Caco-2 (cell line): Measurements from ENCODE around the gene TMEM131L. TPM values are rescaled to one million over a fixed set of nuclear protein-coding genes. Genes with fewer than 3 reads are reported as not detected.
A peak's percentile ranks its signal among the peaks of the same experiment; 100 is the strongest.
"Not testable (repeated sequence)": the region's sequence is repeated elsewhere in the genome, so short reads cannot be mapped to it uniquely, and the experiment has no call there.

Experiments
- BruUV-seq: library from RNA; stranded (reverse); fragments of 400-500 nt; replicated peaks from 2 replicates; lab custom pipeline; 2021; lab: Mats Ljungman, UMichigan
- CTCF ChIA-PET: fragments of 300-600 bp; sonication (Branson Sonifier 250); formaldehyde crosslinking; loops from one replicate; lab custom pipeline; 2022; ENCODE audit warnings: antibody characterized with exemption; lab: Charles Lee
- POLR2A ChIA-PET: fragments of 300-600 bp; sonication (Branson Sonifier 250); formaldehyde crosslinking; loops from one replicate; lab custom pipeline; 2022; ENCODE audit warnings: antibody characterized with exemption; lab: Charles Lee
- DNase-seq, 2 experiments: peaks; one replicate each; pipeline versions ENCODE4 v3.0.0 to v3.0.0-alpha.2; 2020 to 2022
- H3K27me3 ChIP-seq: replicated peaks from 2 replicates; pipeline ENCODE4 v1.6.0; 2011; ENCODE audit warnings: low read length; ENCODE audit not compliant: control insufficient read depth, insufficient read depth
- H3K36me3 ChIP-seq: 2 replicates; pipeline ENCODE4 v1.5.1; 2011; ENCODE audit warnings: low read length; ENCODE audit not compliant: control insufficient read depth, insufficient read depth
- H3K4me1 ChIP-seq: fragments of 250-450 bp; sonication (Bioruptor Pico); 2 replicates; pipeline ENCODE4 v1.5.1; 2020; ENCODE audit warnings: mild to moderate bottlenecking
- H3K4me3 ChIP-seq: 2 replicates; pipeline ENCODE4 v1.5.1; 2011; ENCODE audit warnings: low read depth, mild to moderate bottlenecking, control low read depth, low read length
- H3K9me3 ChIP-seq: fragments of 250-450 bp; sonication (Bioruptor Pico); 2 replicates; pipeline ENCODE4 v1.5.1; 2020; ENCODE audit warnings: mild to moderate bottlenecking, moderate library complexity
- H3K27ac Mint-ChIP-seq: one replicate; pipeline ENCODE4 v1.8.0; 2022; ENCODE audit warnings: mixed read lengths; ENCODE audit not compliant: unreplicated experiment
- H3K27me3 Mint-ChIP-seq: one replicate; pipeline ENCODE4 v1.8.0; 2022; ENCODE audit warnings: mixed read lengths; ENCODE audit not compliant: insufficient read depth, unreplicated experiment
- H3K36me3 Mint-ChIP-seq: one replicate; pipeline ENCODE4 v1.8.0; 2022; ENCODE audit warnings: mild to moderate bottlenecking, mixed read lengths; ENCODE audit not compliant: insufficient read depth, unreplicated experiment
- H3K4me1 Mint-ChIP-seq: one replicate; pipeline ENCODE4 v1.8.0; 2022; ENCODE audit warnings: low read depth, mixed read lengths; ENCODE audit not compliant: unreplicated experiment
- H3K4me3 Mint-ChIP-seq: one replicate; pipeline ENCODE4 v1.8.0; 2022; ENCODE audit warnings: mild to moderate bottlenecking, moderate library complexity, mixed read lengths; ENCODE audit not compliant: unreplicated experiment
- H3K9me3 Mint-ChIP-seq: one replicate; pipeline ENCODE4 v1.8.0; 2022; ENCODE audit warnings: mixed read lengths; ENCODE audit not compliant: unreplicated experiment
- intact Hi-C: fragments of 100-400 bp; cut with micrococcal nuclease; formaldehyde crosslinking; loops from one replicate; pipeline ENCODE4 v1.10.0; 2022; ENCODE audit not compliant: unreplicated experiment
- total RNA-seq: library from RNA; stranded (reverse); gene quantifications from 2 replicates; pipeline ENCODE4 v1.2.3, GENCODE V29; 2022
- TF ChIP-seq, protein P1 (sequence below), 2 experiments: fragments of 200-600 bp in 1 of 2; IDR thresholded peaks; 1 replicate in 1 of 2; 2 replicates in 1 of 2; pipeline versions ENCODE4 v1.5.1 to v1.8.0; 2011 to 2022; ENCODE audit warnings: antibody characterized with exemption in 1 of 2, control low read depth in 1 of 2, inconsistent platforms in 1 of 2, low read depth in 1 of 2, low read length in 1 of 2, mild to moderate bottlenecking in 1 of 2, moderate library complexity in 1 of 2; ENCODE audit not compliant: insufficient read depth in 1 of 2, severe bottlenecking in 1 of 2, unreplicated experiment in 1 of 2

Gene TMEM131L
- total RNA-seq, 1 experiment from 2014 or later = 20.8 TPM

GRCh38 chr4:153452658-153453378 lies 13.3 kb upstream of the TMEM131L start:
- CTCF ChIA-PET = interaction anchor here (1.3 kb wide), 1 partner anchor 12 kb away, joined by 4 read pairs; no protein-coding TSS in a partner anchor
- H3K4me1 Mint-ChIP-seq = no peaks in the 10 kb centered on the region

GRCh38 chr4:153453402-153453801 lies 12.8 kb upstream of the TMEM131L start:
- H3K4me3 ChIP-seq = no peak overlapping the region
- no peaks in the 10 kb centered on the region for H3K27me3 ChIP-seq
- Mint-ChIP-seq H3K4me1 (no peaks in the 10 kb centered on the region), H3K9me3 (no peaks in the 10 kb centered on the region), H3K27me3 (no peaks in the 10 kb centered on the region), H3K27ac (no peak overlapping the region), H3K4me3 (no peak overlapping the region), H3K36me3 (no peaks in the 10 kb centered on the region)
- DNase-seq = no peak
- ChIA-PET POLR2A (no interaction called here), CTCF (interaction anchor here (1.3 kb wide), 1 partner anchor 11 kb away, joined by 4 read pairs; no protein-coding TSS in a partner anchor)
- no peaks in the 10 kb centered on the region for H3K9me3 ChIP-seq
- BruUV-seq = no TSS peak
- intact Hi-C loops = no loop called here
- H3K36me3 ChIP-seq = no peaks in the 10 kb centered on the region
- TF ChIP-seq, protein P1, sequence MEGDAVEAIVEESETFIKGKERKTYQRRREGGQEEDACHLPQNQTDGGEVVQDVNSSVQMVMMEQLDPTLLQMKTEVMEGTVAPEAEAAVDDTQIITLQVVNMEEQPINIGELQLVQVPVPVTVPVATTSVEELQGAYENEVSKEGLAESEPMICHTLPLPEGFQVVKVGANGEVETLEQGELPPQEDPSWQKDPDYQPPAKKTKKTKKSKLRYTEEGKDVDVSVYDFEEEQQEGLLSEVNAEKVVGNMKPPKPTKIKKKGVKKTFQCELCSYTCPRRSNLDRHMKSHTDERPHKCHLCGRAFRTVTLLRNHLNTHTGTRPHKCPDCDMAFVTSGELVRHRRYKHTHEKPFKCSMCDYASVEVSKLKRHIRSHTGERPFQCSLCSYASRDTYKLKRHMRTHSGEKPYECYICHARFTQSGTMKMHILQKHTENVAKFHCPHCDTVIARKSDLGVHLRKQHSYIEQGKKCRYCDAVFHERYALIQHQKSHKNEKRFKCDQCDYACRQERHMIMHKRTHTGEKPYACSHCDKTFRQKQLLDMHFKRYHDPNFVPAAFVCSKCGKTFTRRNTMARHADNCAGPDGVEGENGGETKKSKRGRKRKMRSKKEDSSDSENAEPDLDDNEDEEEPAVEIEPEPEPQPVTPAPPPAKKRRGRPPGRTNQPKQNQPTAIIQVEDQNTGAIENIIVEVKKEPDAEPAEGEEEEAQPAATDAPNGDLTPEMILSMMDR (IDR thresholded peaks at IDR 0.05; ENCODE audit: insufficient read depth in 1 of 2, low read depth in 1 of 2, low read length in 1 of 2, severe bottlenecking in 1 of 2, unreplicated experiment in 1 of 2) = no peak
- H3K4me1 ChIP-seq = no peaks in the 10 kb centered on the region

More at GRCh38 chr4:153452658-153453378, 13.3 kb upstream of the TMEM131L start:
- Histone ChIP-seq H3K36me3 (no peaks in the 10 kb centered on the region), H3K4me1 (no peaks in the 10 kb centered on the region), H3K27me3 (no peaks in the 10 kb centered on the region), H3K9me3 (no peaks in the 10 kb centered on the region), H3K4me3 (no peak overlapping the region)
- Mint-ChIP-seq H3K36me3 (no peaks in the 10 kb centered on the region), H3K4me3 (no peak overlapping the region), H3K27ac (peak overlapping the region; percentile 53), H3K9me3 (no peaks in the 10 kb centered on the region), H3K27me3 (no peaks in the 10 kb centered on the region)
- BruUV-seq = no TSS peak
- POLR2A ChIA-PET = no interaction called here
- TF ChIP-seq, protein P1 (IDR thresholded peaks at IDR 0.05; ENCODE audit: insufficient read depth in 1 of 2, low read depth in 1 of 2, low read length in 1 of 2, severe bottlenecking in 1 of 2, unreplicated experiment in 1 of 2) = no peak
- DNase-seq = no peak
- intact Hi-C loops = no loop called here

- POLR2A ChIA-PET = no interaction called here
- no peak overlapping the region for H3K27ac Mint-ChIP-seq
- CTCF ChIA-PET = no interaction called here
- BruUV-seq = no TSS peak
- Histone ChIP-seq H3K4me3 (no peak overlapping the region), H3K9me3 (no peaks in the 10 kb centered on the region), H3K36me3 (no peaks in the 10 kb centered on the region), H3K4me1 (no peaks in the 10 kb centered on the region), H3K27me3 (no peaks in the 10 kb centered on the region)
- H3K4me1 Mint-ChIP-seq = no peaks in the 10 kb centered on the region
- no peaks in the 10 kb centered on the region for H3K36me3 Mint-ChIP-seq
- H3K4me3 Mint-ChIP-seq = no peak overlapping the region
- TF ChIP-seq, protein P1 (IDR thresholded peaks at IDR 0.05; ENCODE audit: insufficient read depth in 1 of 2, low read depth in 1 of 2, low read length in 1 of 2, severe bottlenecking in 1 of 2, unreplicated experiment in 1 of 2) = no peak
- no peaks in the 10 kb centered on the region for H3K9me3 Mint-ChIP-seq
- no peaks in the 10 kb centered on the region for H3K27me3 Mint-ChIP-seq
- intact Hi-C loops = no loop called here
- DNase-seq = no peak
These were observed 7.2 kb upstream of the TMEM131L start for GRCh38 chr4:153458969-153459368.

- H3K4me3 Mint-ChIP-seq, H3K36me3 ChIP-seq, DNase-seq, H3K36me3 Mint-ChIP-seq, H3K4me1 ChIP-seq, H3K27ac Mint-ChIP-seq, H3K4me3 ChIP-seq, H3K27me3 ChIP-seq, BruUV-seq, H3K9me3 ChIP-seq, H3K9me3 Mint-ChIP-seq, H3K4me1 Mint-ChIP-seq, CTCF ChIA-PET, H3K27me3 Mint-ChIP-seq, POLR2A ChIA-PET, intact Hi-C loops: not testable (repeated sequence)
These were observed 4.6 kb upstream of the TMEM131L start for GRCh38 chr4:153461549-153461948.
